ENCODE measurements around the gene IGF1R.

IGF1R gene

GRCh38 chr15:98858610-98859023, 210.3 kb downstream of the IGF1R start:
- H3K4me3 ChIP-seq (replicated peaks in 1 of 2; ENCODE audit: low read depth in 2 of 2, low read length in 2 of 2): no peak overlapping the region
- DNase-seq (ENCODE audit: low read depth in 2 of 2): no peak
- TF ChIP-seq CTCF (IDR thresholded peaks at IDR 0.05; ENCODE audit: low read depth, low read length): no peak

- DNase-seq (ENCODE audit: low read depth in 2 of 2): no peak
- TF ChIP-seq CTCF (IDR thresholded peaks at IDR 0.05; ENCODE audit: low read depth, low read length): no peak
- no peak overlapping the region for H3K4me3 ChIP-seq (replicated peaks in 1 of 2; ENCODE audit: low read depth in 2 of 2, low read length in 2 of 2)
Measured at GRCh38 chr15:98859149-98859548, 210.8 kb downstream of the IGF1R start.

- no peak for TF ChIP-seq CTCF (IDR thresholded peaks at IDR 0.05; ENCODE audit: low read depth, low read length)
- no peak overlapping the region for H3K4me3 ChIP-seq (replicated peaks in 1 of 2; ENCODE audit: low read depth in 2 of 2, low read length in 2 of 2)
- DNase-seq (ENCODE audit: low read depth in 2 of 2): peak in 1 of 2 donors; percentile 57
Measured at GRCh38 chr15:98860281-98861041, 212.1 kb downstream of the IGF1R start.

- H3K4me3 ChIP-seq (replicated peaks in 1 of 2; ENCODE audit: low read depth in 2 of 2, low read length in 2 of 2): no peak overlapping the region
- DNase-seq (ENCODE audit: low read depth in 2 of 2): no peak
- no peak for TF ChIP-seq CTCF (IDR thresholded peaks at IDR 0.05; ENCODE audit: low read depth, low read length)
Measured at GRCh38 chr15:98861188-98861587, 212.8 kb downstream of the IGF1R start.

GRCh38 chr15:98863983-98864382, 215.6 kb downstream of the IGF1R start:
- H3K4me3 ChIP-seq (replicated peaks in 1 of 2; ENCODE audit: low read depth in 2 of 2, low read length in 2 of 2): no peak overlapping the region
- DNase-seq (ENCODE audit: low read depth in 2 of 2): no peak
- no peak for TF ChIP-seq CTCF (IDR thresholded peaks at IDR 0.05; ENCODE audit: low read depth, low read length)

- peak; percentile 81 to 82 for DNase-seq (ENCODE audit: low read depth in 2 of 2)
- TF ChIP-seq CTCF (IDR thresholded peaks at IDR 0.05; ENCODE audit: low read depth, low read length): no peak
- H3K4me3 ChIP-seq (replicated peaks in 1 of 2; ENCODE audit: low read depth in 2 of 2, low read length in 2 of 2): peak overlapping the region; percentile 50 to 62
Measured at GRCh38 chr15:98865397-98866339, 217.3 kb downstream of the IGF1R start.
